GM19372 (cell line): ENCODE results near the gene WT1.
"Not testable (repeated sequence)": the region's sequence is repeated elsewhere in the genome, so short reads cannot be mapped to it uniquely, and the experiment has no call there.

Experiments
- ATAC-seq: cut with Tn5 transposase; IDR thresholded peaks from one replicate; pipeline ENCODE4 v1.9.1; 2021; ENCODE audit warnings: mild to moderate bottlenecking, low read depth, moderate library complexity; ENCODE audit not compliant: unreplicated experiment

Gene WT1

DNA sequence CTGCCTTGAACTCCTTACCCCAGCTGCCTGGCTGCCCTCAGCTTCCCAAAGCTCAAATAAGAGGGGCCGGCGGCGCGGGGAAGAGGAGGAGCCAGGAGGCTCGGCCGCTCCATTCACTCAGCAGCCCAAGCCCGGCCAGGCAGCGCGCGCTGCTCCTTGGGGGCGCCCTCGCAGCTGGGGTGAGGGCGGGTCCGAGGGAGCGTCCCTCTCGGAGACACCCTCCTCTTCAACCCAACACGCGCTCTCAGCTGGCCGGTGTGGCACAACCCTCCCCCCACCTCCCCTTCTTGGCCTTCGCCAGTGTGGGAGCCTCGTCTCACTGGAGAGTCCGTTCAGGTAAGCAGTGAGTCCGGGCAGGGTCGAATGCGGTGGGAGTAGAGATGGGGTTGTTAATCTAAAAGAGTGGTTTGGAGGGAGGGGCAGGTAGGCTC lies at the start of gene WT1:
TSS of gene WT1 (minus strand) at position 29 of the 431 bp plus-strand sequence.
- no peak for ATAC-seq

DNA sequence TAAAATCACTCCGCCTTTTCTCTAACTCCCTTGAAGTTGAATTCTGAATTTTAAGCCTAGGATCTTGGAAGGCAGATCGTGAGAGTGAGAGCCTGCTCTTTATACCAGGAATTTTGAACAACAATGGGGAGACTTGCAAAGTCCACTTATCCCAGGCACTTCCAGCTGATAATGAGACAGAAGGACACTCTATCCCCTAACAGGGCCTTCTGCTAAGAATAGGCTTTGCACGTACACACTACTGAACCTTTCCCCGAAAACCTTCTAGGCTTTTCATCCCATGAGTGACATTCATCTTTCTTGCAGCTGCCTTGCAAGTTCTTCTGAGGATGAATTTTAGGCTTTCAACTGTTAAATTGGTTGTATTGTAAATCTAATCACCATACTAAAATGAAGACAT lies 44.0 kb upstream of the WT1 start:
- ATAC-seq = no peak

DNA sequence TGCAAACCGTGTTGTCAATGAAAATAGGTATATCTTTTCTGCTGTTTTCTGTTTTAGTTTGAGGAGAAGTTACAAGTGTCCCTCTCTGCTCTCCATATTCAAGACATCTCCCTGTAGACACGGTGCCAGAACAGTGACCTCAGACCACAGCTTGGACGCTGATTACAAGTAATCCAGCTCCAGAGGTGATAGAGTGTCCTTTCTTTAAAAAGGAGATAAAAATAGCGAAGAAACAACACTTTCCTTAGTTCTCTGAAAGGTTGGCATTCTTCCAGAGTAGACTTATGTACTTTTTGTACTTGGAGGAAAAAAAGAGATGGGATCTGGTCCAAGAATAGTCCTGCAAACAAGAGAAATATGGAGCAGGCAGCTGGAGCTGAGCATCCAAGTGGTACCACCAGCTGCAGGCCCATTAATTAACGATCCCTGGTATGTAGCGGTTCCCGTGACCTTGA lies 43.0 kb upstream of the WT1 start:
- no peak for ATAC-seq

- no peak for ATAC-seq
Measured at GRCh38 chr11:32473282-32473909, 38.1 kb upstream of the WT1 start.

DNA sequence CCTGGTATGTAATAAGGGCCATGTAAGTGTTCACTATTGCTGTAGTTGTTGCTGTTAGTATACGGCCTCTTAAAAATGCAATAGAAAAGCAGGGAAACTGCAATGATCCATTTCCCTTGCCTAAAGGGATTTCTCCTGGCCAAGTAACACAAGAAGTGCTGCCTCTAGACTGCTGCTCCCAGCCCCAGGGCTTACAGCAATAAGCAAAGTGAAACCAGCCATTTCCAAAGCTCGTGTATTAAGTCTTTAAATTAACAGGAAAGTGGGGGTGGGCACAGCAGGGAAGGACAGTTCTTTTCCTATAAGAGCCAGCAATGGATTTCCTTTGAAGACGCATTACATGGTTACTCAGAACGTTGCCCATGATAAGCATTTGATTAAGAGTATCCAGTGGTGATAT lies 36.9 kb upstream of the WT1 start:
- ATAC-seq = no peak

GRCh38 chr11:32471544-32471943 lies 36.2 kb upstream of the WT1 start:
- not testable (repeated sequence) for ATAC-seq

GRCh38 chr11:32469791-32470190 lies 34.5 kb upstream of the WT1 start:
- ATAC-seq = no peak

DNA sequence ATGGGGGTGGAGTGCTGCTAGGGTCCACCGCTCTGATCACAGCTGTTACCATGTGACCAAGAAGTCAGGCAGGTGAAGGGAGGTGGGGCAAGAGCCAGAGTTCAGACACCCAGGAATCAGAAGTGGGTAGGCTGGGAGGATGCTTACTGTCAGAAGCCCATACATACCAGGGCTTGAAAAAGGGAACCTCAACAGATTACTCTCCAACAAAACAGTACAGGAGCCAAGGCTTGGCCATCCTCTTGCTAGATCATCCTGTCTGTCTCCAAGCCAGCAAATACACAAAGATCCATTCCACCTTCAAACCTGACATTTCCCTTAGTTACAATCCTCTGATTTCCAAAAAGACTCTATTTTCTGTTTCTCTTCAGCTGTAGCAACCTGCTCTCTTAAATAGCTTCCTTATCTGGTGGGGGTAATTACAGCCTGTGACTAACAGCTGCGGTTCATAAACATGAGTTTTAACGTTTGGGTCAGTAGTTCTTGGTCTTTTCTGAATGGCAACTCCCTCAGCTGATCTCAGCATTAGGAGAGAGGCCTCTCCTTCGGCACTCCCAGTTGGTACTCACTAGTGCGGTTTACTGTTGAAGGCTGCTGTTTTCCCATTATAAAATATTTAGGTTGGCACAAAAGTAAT lies 31.1 kb upstream of the WT1 start:
- ATAC-seq = no peak

DNA sequence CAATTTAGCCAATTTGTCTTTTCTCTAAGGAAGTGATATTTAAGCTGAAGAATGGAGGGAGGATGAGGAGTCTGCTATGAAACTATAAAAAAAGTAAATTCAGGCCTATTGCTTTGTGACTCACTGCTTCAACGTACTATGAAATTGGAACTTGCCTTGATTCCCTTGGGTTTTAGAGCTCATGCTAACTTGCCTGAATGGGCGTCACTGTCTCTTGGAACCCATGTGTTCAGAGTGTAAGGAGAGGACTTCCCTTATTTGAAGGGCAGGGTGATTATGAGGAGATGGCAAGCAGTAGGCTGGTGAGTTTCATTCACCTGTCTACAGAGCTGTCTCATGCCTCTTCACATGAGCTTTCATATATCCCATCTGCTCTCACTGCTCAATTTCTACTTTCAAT lies 28.7 kb upstream of the WT1 start:
- ATAC-seq = no peak

DNA sequence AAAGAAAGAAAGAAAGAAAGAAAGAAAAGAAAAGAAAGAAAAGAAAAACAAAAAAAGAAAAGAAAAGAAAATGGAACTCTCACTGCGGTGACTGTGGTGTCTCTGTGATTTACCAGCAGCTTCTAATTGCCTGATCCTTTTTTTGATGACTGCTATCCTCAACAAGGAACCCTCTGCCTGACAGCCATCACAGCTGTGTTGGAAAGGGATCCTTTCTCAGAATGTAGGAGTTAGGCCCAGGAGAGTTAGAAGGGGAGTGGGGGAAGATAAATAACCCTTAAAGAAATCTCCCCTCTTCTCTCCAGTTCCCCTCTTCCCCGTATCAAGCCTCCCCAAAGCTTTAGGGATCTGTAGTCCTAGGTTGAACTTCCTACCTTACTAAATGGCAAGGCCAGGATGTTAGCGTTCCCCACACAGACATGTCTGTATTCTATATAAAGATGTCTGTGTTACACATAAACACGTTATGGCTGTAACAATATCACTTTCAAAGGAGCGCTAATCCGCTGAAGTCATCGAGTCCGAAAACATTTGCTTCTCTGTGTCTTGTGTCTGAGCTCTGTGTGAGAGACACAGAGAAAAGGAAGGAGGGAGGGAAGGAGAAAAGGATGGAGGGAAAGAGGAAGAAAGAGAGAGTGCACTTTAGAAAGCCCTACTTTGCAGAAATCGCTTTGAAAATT lies 26.8 kb upstream of the WT1 start:
- no peak for ATAC-seq

- no peak for ATAC-seq
Measured at GRCh38 chr11:32456864-32457263, 21.5 kb upstream of the WT1 start.

DNA sequence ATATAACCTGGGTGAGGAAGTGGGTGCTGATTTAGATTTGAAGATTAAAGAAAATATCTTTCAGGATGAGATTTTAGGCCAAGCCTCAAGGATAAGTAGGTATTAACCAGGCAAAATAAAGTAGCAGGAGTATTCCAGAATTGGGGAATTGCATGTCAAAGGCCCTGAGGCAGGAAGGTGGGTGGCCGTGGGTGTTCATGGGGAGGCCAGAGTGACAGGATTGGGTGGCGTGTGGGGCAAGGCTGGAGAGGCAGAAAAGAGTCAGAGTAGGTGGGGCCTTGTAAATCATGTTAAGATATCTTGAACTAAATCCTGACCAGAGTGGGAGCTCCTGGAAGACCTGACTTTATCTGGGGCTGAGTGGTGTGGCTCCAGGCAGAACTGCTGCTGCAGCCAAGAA lies 19.7 kb upstream of the WT1 start:
- ATAC-seq = no peak

DNA sequence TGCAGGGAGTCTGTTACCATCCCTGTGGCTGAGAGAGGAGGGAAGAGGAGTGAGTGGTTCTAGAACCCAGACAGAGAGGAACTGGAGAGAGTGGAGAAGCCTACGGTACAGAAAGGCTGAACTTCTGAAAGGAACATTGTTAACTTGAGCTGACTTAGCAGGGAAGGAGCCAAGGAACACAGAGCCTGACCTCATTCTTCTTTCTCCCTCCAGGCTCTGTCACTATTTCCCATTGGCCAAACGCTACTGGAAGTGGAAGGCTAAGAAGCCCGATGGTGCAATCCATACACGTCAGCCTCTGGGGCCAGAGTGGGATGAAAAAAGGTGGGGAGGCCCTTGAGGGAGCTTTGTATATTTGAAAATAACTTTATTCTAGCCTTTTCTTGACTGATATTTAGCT lies 16.5 kb upstream of the WT1 start:
- no peak for ATAC-seq

- no peak for ATAC-seq
Measured at GRCh38 chr11:32450372-32450771, 15.0 kb upstream of the WT1 start.

- ATAC-seq = no peak
Measured at GRCh38 chr11:32448232-32448631, 12.9 kb upstream of the WT1 start.

DNA sequence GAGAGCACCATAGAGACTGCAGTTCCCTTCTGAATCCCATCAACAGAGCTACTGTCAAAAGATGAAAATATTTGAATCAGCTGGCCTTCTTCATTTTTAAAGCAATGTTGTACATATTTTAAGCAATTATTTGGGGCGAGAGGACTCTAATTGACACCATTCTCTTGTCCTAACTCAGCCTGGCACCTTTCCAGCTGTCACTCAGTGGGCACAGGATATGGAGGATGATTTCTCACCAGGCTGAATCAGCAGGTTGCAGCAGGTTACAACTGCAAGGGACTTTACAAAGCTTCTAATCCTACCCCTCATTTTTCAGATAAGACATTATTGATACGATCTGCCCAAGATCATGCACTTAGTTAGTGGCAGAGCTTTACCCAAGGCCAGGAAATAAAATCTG lies 11.9 kb upstream of the WT1 start:
- no peak for ATAC-seq

GRCh38 chr11:32446227-32446626 lies 10.9 kb upstream of the WT1 start:
- no peak for ATAC-seq

DNA sequence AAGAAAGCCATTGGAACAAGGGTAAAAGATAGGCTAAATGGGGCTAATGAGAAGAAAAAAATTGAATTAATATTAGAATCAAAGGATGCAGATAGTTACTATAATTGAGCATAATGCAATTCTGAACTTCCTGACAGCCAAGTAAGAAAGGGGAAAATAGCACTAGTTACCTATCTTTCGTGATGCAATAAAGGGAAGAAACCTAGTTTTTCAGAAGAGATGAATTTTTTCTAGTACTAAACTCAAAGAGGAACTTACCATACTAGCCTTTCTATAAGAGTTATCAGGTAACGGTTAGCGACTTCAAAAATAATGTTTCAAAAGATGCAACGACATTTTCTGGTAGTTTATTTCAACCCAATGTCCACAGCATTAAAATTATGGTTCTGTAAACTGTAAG lies 8.8 kb upstream of the WT1 start:
- ATAC-seq = no peak

DNA sequence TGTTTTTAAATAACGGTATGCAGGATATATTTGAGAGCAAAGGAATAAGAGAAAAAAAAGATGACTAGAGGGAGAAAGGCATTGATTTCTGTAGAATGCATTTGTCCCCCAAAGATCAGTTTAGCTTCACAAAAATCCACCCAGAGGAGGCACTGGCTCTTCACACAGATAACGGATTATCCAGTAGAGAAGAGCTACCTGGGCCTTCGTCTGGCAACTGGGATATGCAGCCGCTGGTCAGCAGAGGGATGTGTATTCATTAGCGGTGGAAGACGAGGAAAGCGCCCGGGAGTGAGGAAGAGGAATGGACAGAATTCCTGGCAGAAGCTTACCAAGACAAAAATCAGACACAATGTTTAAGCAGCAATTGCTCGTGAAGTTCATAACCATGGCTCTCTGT lies 5.6 kb upstream of the WT1 start:
- ATAC-seq = no peak

GRCh38 chr11:32440312-32440908 lies 5.1 kb upstream of the WT1 start:
- ATAC-seq = no peak

DNA sequence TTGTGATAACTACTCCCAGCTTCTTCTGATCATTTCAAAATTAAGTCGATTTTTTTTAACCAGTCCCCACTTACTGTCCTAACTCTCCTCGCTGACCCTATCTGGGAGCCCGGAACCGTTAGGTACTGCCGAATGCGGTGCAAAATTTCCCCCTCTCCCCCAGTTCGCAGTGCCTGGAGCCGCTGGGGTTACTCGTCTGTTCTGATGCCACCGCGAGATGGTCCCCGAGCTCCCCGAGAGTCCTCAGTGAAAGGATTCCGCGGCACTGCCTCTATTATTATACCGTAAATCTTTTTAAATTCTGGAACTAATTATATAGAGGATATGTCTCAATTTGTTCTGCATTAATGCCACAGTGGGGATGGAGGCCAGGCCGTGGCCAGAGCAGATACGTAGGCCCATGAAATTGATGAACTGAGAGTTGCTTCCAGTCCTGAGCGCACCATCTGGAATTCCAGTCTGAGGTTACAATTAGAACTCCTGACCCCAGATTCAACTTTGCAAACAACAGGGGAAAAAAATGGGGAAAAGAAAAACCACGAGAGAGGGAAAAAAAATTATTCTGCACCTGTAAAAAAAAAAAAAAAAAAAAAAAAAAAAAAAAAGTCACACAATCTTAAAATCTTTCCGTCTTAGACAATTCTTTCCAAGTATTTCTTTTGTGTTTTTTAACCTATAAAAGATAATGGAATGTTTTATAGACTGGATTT lies 4.3 kb upstream of the WT1 start:
- no peak for ATAC-seq
